GM20000 (cell line): ENCODE results near the gene GNB5.

ENCODE experiments used
- DNase-seq: peaks from one replicate; pipeline ENCODE4 v3.0.0; 2012; ENCODE audit warnings: low spot score
- CTCF ChIP-seq: IDR thresholded peaks from 2 replicates; pipeline ENCODE4 v1.5.1; 2012; ENCODE audit warnings: mild to moderate bottlenecking, control low read depth; ENCODE audit errors: extremely low read depth, missing control alignments

Gene GNB5

GRCh38 chr15:52208306-52208946 lies 17.2 kb upstream of the GNB5 start:
- DNase-seq, result peak; percentile 65

GRCh38 chr15:52207191-52207590 lies 16.0 kb upstream of the GNB5 start:
- no peak for DNase-seq
- TF ChIP-seq CTCF, result no peak

More at GRCh38 chr15:52208306-52208946, 17.2 kb upstream of the GNB5 start:
- peak; percentile 64 for TF ChIP-seq CTCF

- no peak for DNase-seq
- TF ChIP-seq CTCF, result no peak
Observed at GRCh38 chr15:52206446-52206845, 15.3 kb upstream of the GNB5 start.

DNA sequence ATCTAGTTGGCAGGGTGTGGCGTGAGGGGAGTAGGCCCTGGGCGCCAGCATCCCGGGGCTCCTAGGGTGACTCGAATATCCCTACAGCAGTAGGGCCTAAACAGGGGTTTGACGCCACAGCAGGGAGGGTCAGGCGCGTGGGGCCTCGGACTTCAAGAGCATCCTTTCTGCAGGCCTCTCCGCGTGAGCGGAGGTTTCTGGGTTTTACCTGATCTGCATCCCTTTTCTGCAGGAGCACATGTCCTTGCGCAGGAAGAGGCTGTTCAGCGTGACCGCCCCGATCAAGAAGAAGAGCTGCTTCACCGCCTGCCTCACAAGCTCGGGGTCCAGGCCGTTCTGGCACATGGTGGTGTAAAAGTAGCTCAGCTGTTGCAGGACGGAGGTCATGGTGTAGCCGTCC lies 13.5 kb upstream of the GNB5 start:
- no peak for TF ChIP-seq CTCF
- DNase-seq, result no peak

DNA sequence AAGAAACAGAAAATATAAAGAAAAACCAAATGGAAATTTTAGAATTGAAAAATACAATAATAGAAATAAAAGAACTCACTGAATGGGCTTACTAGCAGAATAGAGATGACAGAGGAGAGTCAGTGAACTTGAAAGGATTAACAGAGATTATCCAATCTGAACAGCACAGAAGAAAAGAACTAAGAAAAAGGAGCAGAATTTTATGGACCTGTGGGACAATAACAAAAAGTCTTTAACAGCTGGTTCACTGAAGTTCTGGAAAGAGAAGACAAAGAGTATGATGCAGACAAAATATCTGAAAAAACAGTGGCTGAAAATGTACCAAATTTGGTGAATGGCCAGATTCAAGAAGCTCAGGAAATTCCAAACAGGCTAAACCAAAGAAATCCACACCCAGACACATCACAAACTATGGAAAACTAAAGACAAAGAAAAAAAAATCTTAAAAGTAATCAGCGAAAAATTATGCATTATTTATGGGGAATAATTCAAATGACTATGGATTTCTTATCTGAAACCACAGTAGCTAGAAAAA lies 9.7 kb upstream of the GNB5 start:
- no peak for DNase-seq
- TF ChIP-seq CTCF, result no peak

GRCh38 chr15:52199271-52199670 lies 8.1 kb upstream of the GNB5 start:
- DNase-seq, result no peak
- no peak for TF ChIP-seq CTCF

DNA sequence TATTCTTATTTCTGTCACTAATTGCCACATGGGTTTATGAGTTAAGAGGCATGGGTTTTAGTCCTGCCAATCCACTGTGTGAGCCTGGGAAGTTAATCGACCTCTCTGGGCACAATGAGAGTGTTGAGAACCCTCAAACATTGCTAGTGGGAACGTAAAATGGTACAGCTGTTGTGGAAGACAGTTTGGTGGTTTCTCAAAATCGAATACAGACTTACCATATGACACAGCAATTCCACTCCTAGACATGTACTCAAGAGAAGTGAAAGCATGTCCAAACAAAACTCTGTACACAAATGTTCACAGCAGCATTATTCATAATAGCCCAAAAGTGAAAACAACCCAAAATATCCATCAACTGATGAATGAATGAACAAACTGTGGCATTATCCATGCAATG lies 5.7 kb upstream of the GNB5 start:
- no peak for DNase-seq
- TF ChIP-seq CTCF, result no peak
